SK-N-SH treated with all-trans-retinoic acid at 6 μM for 48 hours (cell line): ENCODE data around the gene LAMA1.

Experiments
- ATAC-seq: fragments of 200-7000 bp; cut with Tn5 transposase; 3 replicates; pipeline ENCODE4 v1.9.1; 2020; ENCODE audit warnings: mild to moderate bottlenecking, moderate library complexity
- ARNTL ChIP-seq: fragments of 450-650 bp; formaldehyde crosslinking; IDR thresholded peaks from 2 replicates; pipeline ENCODE4 v1.5.0; 2020; ENCODE audit warnings: low read depth, mild to moderate bottlenecking, moderate library complexity, borderline replicate concordance
- BACH2 ChIP-seq: fragments of 250-450 bp; sonication (Bioruptor Pico); IDR thresholded peaks from 2 replicates; pipeline ENCODE4 v1.9.0; 2021; ENCODE audit warnings: mild to moderate bottlenecking, borderline replicate concordance
- CSDC2 ChIP-seq: fragments of 250-450 bp; sonication (Bioruptor Pico); IDR thresholded peaks from 2 replicates; pipeline ENCODE4 v1.5.0; 2020; ENCODE audit warnings: mild to moderate bottlenecking, moderate library complexity
- ESRRG ChIP-seq: fragments of 250-450 bp; sonication (Bioruptor Pico); IDR thresholded peaks from 2 replicates; pipeline ENCODE4 v1.6.1; 2021; ENCODE audit warnings: mild to moderate bottlenecking
- GLIS3 ChIP-seq: fragments of 250-450 bp; sonication (Bioruptor Pico); IDR thresholded peaks from 2 replicates; pipeline ENCODE4 v1.5.0; 2020; ENCODE audit warnings: mild to moderate bottlenecking, moderate library complexity
- ISL1 ChIP-seq: fragments of 250-450 bp; sonication (Bioruptor Pico); IDR thresholded peaks from 2 replicates; pipeline ENCODE4 v2.1.2; 2022; ENCODE audit warnings: mild to moderate bottlenecking, moderate library complexity
- OSR1 ChIP-seq: fragments of 250-450 bp; sonication (Bioruptor Pico); IDR thresholded peaks from 2 replicates; pipeline ENCODE4 v1.8.0; 2022; ENCODE audit warnings: moderate library complexity, mild to moderate bottlenecking, inconsistent platforms
- PPARA ChIP-seq: fragments of 250-450 bp; sonication (Bioruptor Pico); IDR thresholded peaks from 2 replicates; pipeline ENCODE4 v1.5.0; 2020; ENCODE audit warnings: mild to moderate bottlenecking, borderline replicate concordance
- RARB ChIP-seq: fragments of 250-450 bp; sonication (Bioruptor Pico); IDR thresholded peaks from 2 replicates; pipeline ENCODE4 v1.8.0; 2021; ENCODE audit warnings: mild to moderate bottlenecking, moderate library complexity
- TCF4 ChIP-seq: fragments of 250-450 bp; sonication (Bioruptor Pico); IDR thresholded peaks from 2 replicates; pipeline ENCODE4 v1.8.0; 2021; ENCODE audit warnings: mild to moderate bottlenecking, moderate library complexity, borderline replicate concordance
- TOX ChIP-seq: fragments of 250-450 bp; sonication (Bioruptor Pico); IDR thresholded peaks from 2 replicates; pipeline ENCODE4 v1.8.0; 2021; ENCODE audit warnings: mild to moderate bottlenecking, moderate library complexity, borderline replicate concordance
- ZFP3 ChIP-seq: fragments of 250-450 bp; sonication (Bioruptor Pico); IDR thresholded peaks from 2 replicates; pipeline ENCODE4 v1.5.0; 2020; ENCODE audit warnings: mild to moderate bottlenecking, moderate library complexity
- ZFP30 ChIP-seq: fragments of 450-650 bp; formaldehyde crosslinking; IDR thresholded peaks from 2 replicates; pipeline ENCODE4 v1.5.0; 2022; ENCODE audit warnings: mild to moderate bottlenecking, moderate library complexity
- ZNF565 ChIP-seq: fragments of 450-650 bp; formaldehyde crosslinking; conservative IDR thresholded peaks from 2 replicates; pipeline ENCODE4 v1.5.0; 2020; ENCODE audit warnings: low read depth, mild to moderate bottlenecking, moderate library complexity
- ZNF70 ChIP-seq: fragments of 450-650 bp; formaldehyde crosslinking; IDR thresholded peaks from 2 replicates; pipeline ENCODE4 v1.5.0; 2020; ENCODE audit warnings: mild to moderate bottlenecking, moderate library complexity
- TF ChIP-seq, protein P1 (sequence below): fragments of 250-450 bp; sonication (Bioruptor Pico); IDR thresholded peaks from 2 replicates; pipeline ENCODE4 v1.5.0; 2020; ENCODE audit warnings: mild to moderate bottlenecking, moderate library complexity
- TF ChIP-seq, protein P2 (sequence below): fragments of 250-450 bp; sonication (Bioruptor Pico); IDR thresholded peaks from 2 replicates; pipeline ENCODE4 v1.8.0; 2021; ENCODE audit warnings: low read depth, mild to moderate bottlenecking, moderate library complexity, borderline replicate concordance
- TF ChIP-seq, protein P3 (sequence below): fragments of 250-450 bp; sonication (Bioruptor Pico); IDR thresholded peaks from 2 replicates; pipeline ENCODE4 v1.5.1; 2020; ENCODE audit warnings: low read depth, mild to moderate bottlenecking, moderate library complexity
- TF ChIP-seq, protein P4 (sequence below): fragments of 250-450 bp; sonication (Bioruptor Pico); IDR thresholded peaks from 2 replicates; pipeline ENCODE4 v1.5.1; 2021; ENCODE audit warnings: mild to moderate bottlenecking, moderate library complexity
- TF ChIP-seq, protein P5 (sequence below): fragments of 250-450 bp; sonication (Bioruptor Pico); IDR thresholded peaks from 2 replicates; pipeline ENCODE4 v1.8.0; 2020; ENCODE audit warnings: mild to moderate bottlenecking, moderate library complexity, borderline replicate concordance

LAMA1 gene

DNA sequence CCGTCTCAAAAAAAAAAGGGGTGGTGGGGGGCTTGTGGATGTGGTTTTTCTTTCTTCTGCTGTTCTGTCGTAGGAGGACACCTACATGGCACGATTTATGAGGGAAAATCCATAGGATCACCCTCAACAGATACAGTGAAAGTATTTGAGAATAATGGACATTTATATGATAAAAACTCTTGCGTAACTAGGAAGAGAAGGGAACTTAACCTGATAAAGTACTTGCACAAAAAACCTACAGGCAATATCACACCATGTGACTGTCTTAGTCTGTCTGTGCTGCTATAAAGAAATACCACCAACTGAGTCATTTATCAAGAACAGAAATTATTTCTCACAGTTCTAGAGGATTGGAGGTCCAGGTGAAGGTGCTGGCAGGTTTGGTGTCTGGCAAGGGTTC is 21.8 kb upstream of the LAMA1 start:
- TF ChIP-seq BACH2 (CRISPR knock-in tag) (no peak), TOX (CRISPR knock-in tag) (no peak), ISL1 (CRISPR knock-in tag) (no peak), PPARA (CRISPR knock-in tag) (no peak), ESRRG (no peak), RARB (CRISPR knock-in tag) (no peak), ZFP3 (CRISPR knock-in tag) (no peak)
- TF ChIP-seq, protein P1, sequence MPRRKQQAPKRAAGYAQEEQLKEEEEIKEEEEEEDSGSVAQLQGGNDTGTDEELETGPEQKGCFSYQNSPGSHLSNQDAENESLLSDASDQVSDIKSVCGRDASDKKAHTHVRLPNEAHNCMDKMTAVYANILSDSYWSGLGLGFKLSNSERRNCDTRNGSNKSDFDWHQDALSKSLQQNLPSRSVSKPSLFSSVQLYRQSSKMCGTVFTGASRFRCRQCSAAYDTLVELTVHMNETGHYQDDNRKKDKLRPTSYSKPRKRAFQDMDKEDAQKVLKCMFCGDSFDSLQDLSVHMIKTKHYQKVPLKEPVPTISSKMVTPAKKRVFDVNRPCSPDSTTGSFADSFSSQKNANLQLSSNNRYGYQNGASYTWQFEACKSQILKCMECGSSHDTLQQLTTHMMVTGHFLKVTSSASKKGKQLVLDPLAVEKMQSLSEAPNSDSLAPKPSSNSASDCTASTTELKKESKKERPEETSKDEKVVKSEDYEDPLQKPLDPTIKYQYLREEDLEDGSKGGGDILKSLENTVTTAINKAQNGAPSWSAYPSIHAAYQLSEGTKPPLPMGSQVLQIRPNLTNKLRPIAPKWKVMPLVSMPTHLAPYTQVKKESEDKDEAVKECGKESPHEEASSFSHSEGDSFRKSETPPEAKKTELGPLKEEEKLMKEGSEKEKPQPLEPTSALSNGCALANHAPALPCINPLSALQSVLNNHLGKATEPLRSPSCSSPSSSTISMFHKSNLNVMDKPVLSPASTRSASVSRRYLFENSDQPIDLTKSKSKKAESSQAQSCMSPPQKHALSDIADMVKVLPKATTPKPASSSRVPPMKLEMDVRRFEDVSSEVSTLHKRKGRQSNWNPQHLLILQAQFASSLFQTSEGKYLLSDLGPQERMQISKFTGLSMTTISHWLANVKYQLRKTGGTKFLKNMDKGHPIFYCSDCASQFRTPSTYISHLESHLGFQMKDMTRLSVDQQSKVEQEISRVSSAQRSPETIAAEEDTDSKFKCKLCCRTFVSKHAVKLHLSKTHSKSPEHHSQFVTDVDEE (CRISPR knock-in tag) = no peak
- TF ChIP-seq, all 23 proteins: peak for 0
- ATAC-seq = no peak

DNA sequence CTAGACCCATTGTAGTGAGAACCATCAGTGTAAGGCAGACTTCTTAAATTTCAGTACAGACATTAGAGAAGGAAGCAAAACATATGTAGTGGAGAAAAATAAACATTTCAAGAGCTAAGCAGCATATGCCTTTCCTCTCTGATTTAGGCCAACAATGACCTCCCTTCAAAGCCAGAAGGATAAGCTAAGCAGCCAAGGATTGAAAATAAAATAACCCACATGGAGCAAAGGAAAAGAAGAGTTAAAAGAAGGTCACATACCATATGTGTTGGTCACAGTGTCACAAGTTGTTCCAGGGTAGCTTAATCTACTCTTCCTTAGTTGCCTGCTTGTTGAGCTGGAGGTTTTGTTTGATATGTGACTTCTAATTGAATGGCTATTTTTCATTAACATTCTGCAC is 15.6 kb upstream of the LAMA1 start:
- ATAC-seq = no peak
- TF ChIP-seq ZFP3 (CRISPR knock-in tag) (no peak), OSR1 (no peak), ZNF70 (CRISPR knock-in tag) (no peak), ZNF565 (CRISPR knock-in tag) (no peak), TCF4 (no peak), BACH2 (CRISPR knock-in tag) (no peak), ISL1 (CRISPR knock-in tag) (no peak), TOX (CRISPR knock-in tag) (no peak), PPARA (CRISPR knock-in tag) (no peak), RARB (CRISPR knock-in tag) (no peak), GLIS3 (CRISPR knock-in tag) (no peak), ZFP30 (CRISPR knock-in tag) (no peak), CSDC2 (no peak), ARNTL (CRISPR knock-in tag) (no peak)
- TF ChIP-seq, protein P2, sequence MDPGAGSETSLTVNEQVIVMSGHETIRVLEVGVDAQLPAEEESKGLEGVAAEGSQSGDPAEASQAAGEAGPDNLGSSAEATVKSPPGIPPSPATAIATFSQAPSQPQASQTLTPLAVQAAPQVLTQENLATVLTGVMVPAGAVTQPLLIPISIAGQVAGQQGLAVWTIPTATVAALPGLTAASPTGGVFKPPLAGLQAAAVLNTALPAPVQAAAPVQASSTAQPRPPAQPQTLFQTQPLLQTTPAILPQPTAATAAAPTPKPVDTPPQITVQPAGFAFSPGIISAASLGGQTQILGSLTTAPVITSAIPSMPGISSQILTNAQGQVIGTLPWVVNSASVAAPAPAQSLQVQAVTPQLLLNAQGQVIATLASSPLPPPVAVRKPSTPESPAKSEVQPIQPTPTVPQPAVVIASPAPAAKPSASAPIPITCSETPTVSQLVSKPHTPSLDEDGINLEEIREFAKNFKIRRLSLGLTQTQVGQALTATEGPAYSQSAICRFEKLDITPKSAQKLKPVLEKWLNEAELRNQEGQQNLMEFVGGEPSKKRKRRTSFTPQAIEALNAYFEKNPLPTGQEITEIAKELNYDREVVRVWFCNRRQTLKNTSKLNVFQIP = no peak
- TF ChIP-seq, protein P3, sequence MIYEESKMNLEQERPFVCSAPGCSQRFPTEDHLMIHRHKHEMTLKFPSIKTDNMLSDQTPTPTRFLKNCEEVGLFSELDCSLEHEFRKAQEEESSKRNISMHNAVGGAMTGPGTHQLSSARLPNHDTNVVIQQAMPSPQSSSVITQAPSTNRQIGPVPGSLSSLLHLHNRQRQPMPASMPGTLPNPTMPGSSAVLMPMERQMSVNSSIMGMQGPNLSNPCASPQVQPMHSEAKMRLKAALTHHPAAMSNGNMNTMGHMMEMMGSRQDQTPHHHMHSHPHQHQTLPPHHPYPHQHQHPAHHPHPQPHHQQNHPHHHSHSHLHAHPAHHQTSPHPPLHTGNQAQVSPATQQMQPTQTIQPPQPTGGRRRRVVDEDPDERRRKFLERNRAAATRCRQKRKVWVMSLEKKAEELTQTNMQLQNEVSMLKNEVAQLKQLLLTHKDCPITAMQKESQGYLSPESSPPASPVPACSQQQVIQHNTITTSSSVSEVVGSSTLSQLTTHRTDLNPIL (CRISPR knock-in tag) = no peak
- TF ChIP-seq, protein P4, sequence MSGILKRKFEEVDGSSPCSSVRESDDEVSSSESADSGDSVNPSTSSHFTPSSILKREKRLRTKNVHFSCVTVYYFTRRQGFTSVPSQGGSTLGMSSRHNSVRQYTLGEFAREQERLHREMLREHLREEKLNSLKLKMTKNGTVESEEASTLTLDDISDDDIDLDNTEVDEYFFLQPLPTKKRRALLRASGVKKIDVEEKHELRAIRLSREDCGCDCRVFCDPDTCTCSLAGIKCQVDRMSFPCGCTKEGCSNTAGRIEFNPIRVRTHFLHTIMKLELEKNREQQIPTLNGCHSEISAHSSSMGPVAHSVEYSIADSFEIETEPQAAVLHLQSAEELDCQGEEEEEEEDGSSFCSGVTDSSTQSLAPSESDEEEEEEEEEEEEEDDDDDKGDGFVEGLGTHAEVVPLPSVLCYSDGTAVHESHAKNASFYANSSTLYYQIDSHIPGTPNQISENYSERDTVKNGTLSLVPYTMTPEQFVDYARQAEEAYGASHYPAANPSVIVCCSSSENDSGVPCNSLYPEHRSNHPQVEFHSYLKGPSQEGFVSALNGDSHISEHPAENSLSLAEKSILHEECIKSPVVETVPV (CRISPR knock-in tag) = no peak
- TF ChIP-seq, protein P5, sequence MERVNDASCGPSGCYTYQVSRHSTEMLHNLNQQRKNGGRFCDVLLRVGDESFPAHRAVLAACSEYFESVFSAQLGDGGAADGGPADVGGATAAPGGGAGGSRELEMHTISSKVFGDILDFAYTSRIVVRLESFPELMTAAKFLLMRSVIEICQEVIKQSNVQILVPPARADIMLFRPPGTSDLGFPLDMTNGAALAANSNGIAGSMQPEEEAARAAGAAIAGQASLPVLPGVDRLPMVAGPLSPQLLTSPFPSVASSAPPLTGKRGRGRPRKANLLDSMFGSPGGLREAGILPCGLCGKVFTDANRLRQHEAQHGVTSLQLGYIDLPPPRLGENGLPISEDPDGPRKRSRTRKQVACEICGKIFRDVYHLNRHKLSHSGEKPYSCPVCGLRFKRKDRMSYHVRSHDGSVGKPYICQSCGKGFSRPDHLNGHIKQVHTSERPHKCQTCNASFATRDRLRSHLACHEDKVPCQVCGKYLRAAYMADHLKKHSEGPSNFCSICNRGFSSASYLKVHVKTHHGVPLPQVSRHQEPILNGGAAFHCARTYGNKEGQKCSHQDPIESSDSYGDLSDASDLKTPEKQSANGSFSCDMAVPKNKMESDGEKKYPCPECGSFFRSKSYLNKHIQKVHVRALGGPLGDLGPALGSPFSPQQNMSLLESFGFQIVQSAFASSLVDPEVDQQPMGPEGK (CRISPR knock-in tag) = no peak
- TF ChIP-seq, protein P1 (CRISPR knock-in tag) = no peak
